Measurements from ENCODE around the gene FOXP4. TPM values are rescaled to one million over a fixed set of nuclear protein-coding genes. Genes with fewer than 3 reads are reported as not detected.
"Not testable (repeated sequence)": the region's sequence is repeated elsewhere in the genome, so short reads cannot be mapped to it uniquely, and the experiment has no call there.

Gene FOXP4
- total RNA-seq, 1 donor from 2014 or later: 40.7 TPM

- ATAC-seq (ENCODE audit: low read depth): no peak
- no peak for DNase-seq
- CTCF ChIA-PET: no interaction called here
- Mint-ChIP-seq H3K27me3 (peaks cover 7% of the 10 kb centered on the region), H3K4me1 (peaks cover 7% of the 10 kb centered on the region), H3K4me3 (no peak overlapping the region), H3K36me3 (ENCODE audit: low read depth) (no peaks in the 10 kb centered on the region), H3K9me3 (peaks cover 4% of the 10 kb centered on the region), H3K27ac (no peak overlapping the region)
- intact Hi-C loops (cut with micrococcal nuclease): no loop called here
- no peak for TF ChIP-seq CTCF (IDR thresholded peaks at IDR 0.05)
- POLR2A ChIA-PET: no interaction called here
Measured at GRCh38 chr6:41607736-41608135, 61.6 kb downstream of the FOXP4 start.

DNA sequence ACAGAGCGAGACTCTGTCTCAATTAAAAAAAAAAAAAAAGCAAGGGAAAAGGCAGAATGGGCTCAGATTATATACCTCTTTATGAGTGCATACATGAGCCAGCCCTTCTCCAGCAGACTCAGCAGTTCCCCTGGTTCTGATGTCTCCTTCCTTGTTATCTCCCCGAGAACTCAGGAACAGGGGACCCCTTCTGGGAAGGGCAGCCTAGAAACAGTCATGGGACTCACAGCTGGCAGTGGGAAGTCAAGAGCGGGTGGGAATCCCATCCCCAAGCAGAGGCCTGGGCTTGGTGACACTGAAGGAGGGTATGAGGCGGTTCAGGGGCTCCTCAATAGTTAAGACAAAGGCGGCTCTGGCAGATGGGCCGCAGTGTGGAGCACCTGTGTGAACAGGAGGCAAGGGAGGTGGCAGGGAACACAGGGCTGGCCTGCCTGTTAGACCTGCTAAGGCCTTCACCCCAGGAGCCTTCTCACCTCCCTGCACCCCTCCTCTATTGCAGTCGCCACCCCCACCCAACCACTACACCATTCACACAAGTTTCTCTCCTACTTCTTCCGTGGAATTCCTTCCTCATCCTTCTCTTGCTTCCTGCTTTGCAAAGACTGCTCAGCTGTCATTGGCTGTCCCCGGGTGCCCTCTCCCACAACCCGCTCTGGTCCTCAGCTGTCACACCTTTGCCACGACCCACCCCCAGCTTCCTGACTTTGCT lies 62.4 kb downstream of the FOXP4 start:
- Mint-ChIP-seq H3K4me1 (peaks cover under 1% of the 10 kb centered on the region), H3K9me3 (peaks cover 4% of the 10 kb centered on the region), H3K27ac (no peak overlapping the region), H3K36me3 (ENCODE audit: low read depth) (no peaks in the 10 kb centered on the region), H3K4me3 (no peak overlapping the region), H3K27me3 (peaks cover 7% of the 10 kb centered on the region)
- TF ChIP-seq CTCF (IDR thresholded peaks at IDR 0.05): no peak
- ATAC-seq (ENCODE audit: low read depth): no peak
- DNase-seq: no peak
- intact Hi-C loops (cut with micrococcal nuclease): no loop called here
- POLR2A ChIA-PET: no interaction called here
- CTCF ChIA-PET: no interaction called here

DNA sequence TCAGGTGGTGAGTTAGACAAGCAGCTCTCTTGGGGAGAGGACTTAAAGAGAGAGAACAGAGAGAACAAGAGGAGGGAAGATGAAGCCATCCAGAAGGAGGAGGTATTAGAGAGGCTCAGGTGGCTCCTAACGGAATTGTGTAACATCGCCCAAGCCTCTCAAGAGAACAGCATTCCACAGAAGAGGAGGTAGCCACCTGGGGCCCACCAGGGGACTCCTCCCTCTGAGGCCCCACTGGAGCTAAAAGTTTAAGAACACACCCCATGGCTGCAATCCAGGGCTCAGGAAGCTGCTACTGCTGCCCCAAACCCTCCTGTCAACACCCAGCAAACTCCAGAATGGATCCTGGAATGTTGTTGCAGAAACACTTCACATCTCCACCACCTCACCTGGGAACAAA lies 68.5 kb downstream of the FOXP4 start:
- POLR2A ChIA-PET: no interaction called here
- Mint-ChIP-seq H3K27ac (no peak overlapping the region), H3K4me1 (no peaks in the 10 kb centered on the region), H3K9me3 (peaks cover 4% of the 10 kb centered on the region), H3K27me3 (peaks cover 13% of the 10 kb centered on the region), H3K36me3 (ENCODE audit: low read depth) (no peaks in the 10 kb centered on the region), H3K4me3 (no peak overlapping the region)
- CTCF ChIA-PET: no interaction called here
- intact Hi-C loops (cut with micrococcal nuclease): no loop called here
- TF ChIP-seq CTCF (IDR thresholded peaks at IDR 0.05): no peak
- DNase-seq: no peak
- ATAC-seq (ENCODE audit: low read depth): no peak

GRCh38 chr6:41615311-41615710 lies 69.1 kb downstream of the FOXP4 start:
- intact Hi-C loops (cut with micrococcal nuclease): no loop called here
- Mint-ChIP-seq H3K27me3 (peaks cover 13% of the 10 kb centered on the region), H3K4me3 (no peak overlapping the region), H3K36me3 (ENCODE audit: low read depth) (no peaks in the 10 kb centered on the region), H3K9me3 (peaks cover 4% of the 10 kb centered on the region), H3K4me1 (no peaks in the 10 kb centered on the region), H3K27ac (no peak overlapping the region)
- ATAC-seq (ENCODE audit: low read depth) (no peak), DNase-seq (no peak)
- ChIA-PET CTCF (no interaction called here), POLR2A (no interaction called here)
- no peak for TF ChIP-seq CTCF (IDR thresholded peaks at IDR 0.05)

DNA sequence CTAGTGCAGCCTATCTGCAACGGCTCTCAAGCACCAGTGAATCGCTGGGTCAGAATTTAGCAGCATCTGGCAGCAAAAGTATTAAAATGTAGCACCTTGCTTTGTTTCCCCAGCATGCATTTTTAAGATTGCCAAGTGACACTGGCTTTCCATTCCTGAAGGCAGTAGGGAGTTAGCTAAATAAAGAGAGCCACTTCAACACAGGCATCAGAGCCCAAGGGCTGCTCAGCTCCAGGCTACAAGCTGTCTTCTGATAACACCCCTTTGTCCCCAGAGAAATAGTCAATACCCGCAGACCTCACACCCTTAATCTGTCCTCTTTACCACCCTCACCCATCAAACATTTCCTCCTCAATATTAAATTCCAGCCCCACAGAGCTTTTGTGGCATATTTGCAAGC lies 72.4 kb downstream of the FOXP4 start:
- TF ChIP-seq CTCF (IDR thresholded peaks at IDR 0.05): no peak
- Mint-ChIP-seq H3K4me3 (no peak overlapping the region), H3K27ac (no peak overlapping the region), H3K4me1 (no peaks in the 10 kb centered on the region), H3K27me3 (peaks cover 8% of the 10 kb centered on the region), H3K36me3 (ENCODE audit: low read depth) (no peaks in the 10 kb centered on the region), H3K9me3 (peaks cover 6% of the 10 kb centered on the region)
- DNase-seq: no peak
- ChIA-PET POLR2A (no interaction called here), CTCF (no interaction called here)
- no peak for ATAC-seq (ENCODE audit: low read depth)
- intact Hi-C loops (cut with micrococcal nuclease): no loop called here

- H3K9me3 Mint-ChIP-seq; POLR2A ChIA-PET; H3K27ac Mint-ChIP-seq; H3K27me3 Mint-ChIP-seq; H3K4me3 Mint-ChIP-seq; intact Hi-C loops (cut with micrococcal nuclease); H3K36me3 Mint-ChIP-seq (ENCODE audit: low read depth); CTCF ChIA-PET; ATAC-seq (ENCODE audit: low read depth); DNase-seq; H3K4me1 Mint-ChIP-seq: not testable (repeated sequence)
Measured at GRCh38 chr6:41619193-41619592, 73.0 kb downstream of the FOXP4 start.

Data from activated B cell treated with CpG ODN at 0.5 μM for 24 hours (primary cell).